OCI-LY3 (cell line): ENCODE measurements around the gene KLB.

ENCODE experiments used
- H2AFZ ChIP-seq: fragments of 200-600, 300-600 bp; shearing (Covaris generic); 2 replicates; pipeline ENCODE4 v1.6.0; 2014; ENCODE audit warnings: antibody characterized with exemption, low read depth, low read length
- H3K27ac ChIP-seq: fragments of 200-600, 300-600 bp; sonication (generic); 2 replicates; pipeline ENCODE4 v1.5.1; 2014; ENCODE audit warnings: mild to moderate bottlenecking, low read length, moderate library complexity, mixed read lengths
- H3K27me3 ChIP-seq: fragments of 200-600, 300-600 bp; sonication (generic); 2 replicates; pipeline ENCODE4 v1.6.1; 2014; ENCODE audit warnings: low read depth, low read length, mixed read lengths
- H3K36me3 ChIP-seq: fragments of 200-600, 300-600 bp; sonication (generic); replicated peaks from 2 replicates; pipeline ENCODE3; 2014; ENCODE audit warnings: low read depth, low read length, mixed read lengths
- H3K4me1 ChIP-seq: fragments of 300-600, 200-600 bp; sonication (generic); 2 replicates; pipeline ENCODE4 v1.6.1; 2014; ENCODE audit warnings: low read length, mixed read lengths
- H3K4me2 ChIP-seq: fragments of 200-600, 300-600 bp; sonication (generic); 2 replicates; pipeline ENCODE4 v1.6.1; 2014; ENCODE audit warnings: low read length, mixed read lengths
- H3K4me3 ChIP-seq: fragments of 300-600, 200-600 bp; sonication (generic); 2 replicates; pipeline ENCODE4 v1.5.1; 2014; ENCODE audit warnings: antibody characterized with exemption, mild to moderate bottlenecking, low read length, moderate library complexity
- H3K79me2 ChIP-seq: fragments of 300-600, 200-600 bp; shearing (Covaris generic); 2 replicates; pipeline ENCODE4 v1.6.1; 2014; ENCODE audit warnings: mild to moderate bottlenecking, low read length, mixed read lengths
- H3K9ac ChIP-seq: fragments of 300-600, 200-600 bp; shearing (Covaris generic); 2 replicates; pipeline ENCODE4 v1.6.0; 2014; ENCODE audit warnings: mild to moderate bottlenecking, low read length, moderate library complexity
- H3K9me3 ChIP-seq: fragments of 200-600, 300-600 bp; shearing (Covaris generic); 2 replicates; pipeline ENCODE4 v1.6.1; 2014; ENCODE audit warnings: low read length, mixed read lengths; ENCODE audit not compliant: insufficient read depth
- H4K20me1 ChIP-seq: fragments of 200-600, 300-600 bp; sonication (generic); 2 replicates; pipeline ENCODE4 v1.6.1; 2016; ENCODE audit warnings: low read length, mixed read lengths; ENCODE audit not compliant: insufficient read depth
- CTCF ChIP-seq: fragments of 200-600, 300-600 bp; sonication (generic); IDR thresholded peaks from 2 replicates; pipeline ENCODE4 v1.5.1; 2014; ENCODE audit warnings: antibody characterized with exemption, low read length, low read depth
- EZH2phosphoT487 ChIP-seq: fragments of 200-600 bp; shearing (Covaris generic); IDR thresholded peaks from 2 replicates; pipeline ENCODE4 v1.6.1; 2018; ENCODE audit warnings: antibody characterized with exemption, mixed run types, low read depth

KLB gene

GRCh38 chr4:39497909-39498726 is 91.4 kb downstream of the KLB start:
- H3K79me2 ChIP-seq, result no peaks in the 10 kb centered on the region
- H3K4me2 ChIP-seq, result no peak overlapping the region
- H3K36me3 ChIP-seq, result peaks cover 16% of the 10 kb centered on the region
- H3K9me3 ChIP-seq, result no peaks in the 10 kb centered on the region
- H3K4me1 ChIP-seq, result no peaks in the 10 kb centered on the region
- H3K4me3 ChIP-seq, result no peak overlapping the region
- no peaks in the 10 kb centered on the region for H4K20me1 ChIP-seq
- no peaks in the 10 kb centered on the region for H3K27me3 ChIP-seq
- H3K9ac ChIP-seq, result no peak overlapping the region
- H3K27ac ChIP-seq, result no peak overlapping the region
- TF ChIP-seq EZH2phosphoT487, result no peak
- TF ChIP-seq CTCF, result no peak
- H2AFZ ChIP-seq, result no peak overlapping the region

GRCh38 chr4:39498727-39499020 is 91.9 kb downstream of the KLB start:
- Histone ChIP-seq H3K36me3 (peaks cover 22% of the 10 kb centered on the region), H3K27me3 (no peaks in the 10 kb centered on the region), H3K9ac (no peak overlapping the region), H2AFZ (no peak overlapping the region), H3K27ac (no peak overlapping the region), H3K79me2 (no peaks in the 10 kb centered on the region), H3K4me2 (no peak overlapping the region), H3K9me3 (no peaks in the 10 kb centered on the region), H4K20me1 (no peaks in the 10 kb centered on the region), H3K4me1 (no peaks in the 10 kb centered on the region), H3K4me3 (no peak overlapping the region)
- no peak for TF ChIP-seq CTCF
- no peak for TF ChIP-seq EZH2phosphoT487
